ENCODE results near the gene GPC6.

The GPC6 gene

GRCh38 chr13:94143624-94144350, 917.2 kb downstream of the GPC6 start:
- DNase-seq = no peak

- no peak for DNase-seq
These were observed 919.4 kb downstream of the GPC6 start for GRCh38 chr13:94145966-94146365.

- DNase-seq = no peak
These were observed 927.0 kb downstream of the GPC6 start for GRCh38 chr13:94153586-94153985.

GRCh38 chr13:94154367-94154766, 927.8 kb downstream of the GPC6 start:
- DNase-seq = no peak

GRCh38 chr13:94157705-94158218, 931.2 kb downstream of the GPC6 start:
- DNase-seq = no peak

GRCh38 chr13:94160875-94161274, 934.3 kb downstream of the GPC6 start:
- no peak for DNase-seq

- no peak for DNase-seq
These were observed 935.7 kb downstream of the GPC6 start for GRCh38 chr13:94162289-94162688.

GRCh38 chr13:94163535-94163934, 936.9 kb downstream of the GPC6 start:
- DNase-seq = no peak

- no peak for DNase-seq
These were observed 942.3 kb downstream of the GPC6 start for GRCh38 chr13:94168783-94169453.

- DNase-seq = no peak
These were observed 943.0 kb downstream of the GPC6 start for GRCh38 chr13:94169454-94170144.

- no peak for DNase-seq
These were observed 943.6 kb downstream of the GPC6 start for GRCh38 chr13:94170145-94170571.

GRCh38 chr13:94172416-94172815, 945.8 kb downstream of the GPC6 start:
- DNase-seq = no peak

GRCh38 chr13:94173312-94173854, 946.8 kb downstream of the GPC6 start:
- no peak for DNase-seq

- no peak for DNase-seq
These were observed 947.4 kb downstream of the GPC6 start for GRCh38 chr13:94174009-94174408.

- DNase-seq = no peak
These were observed 948.5 kb downstream of the GPC6 start for GRCh38 chr13:94175076-94175475.

GRCh38 chr13:94176561-94176960, 950.0 kb downstream of the GPC6 start:
- no peak for DNase-seq

- no peak for DNase-seq
These were observed 950.4 kb downstream of the GPC6 start for GRCh38 chr13:94177041-94177440.

- DNase-seq = no peak
These were observed 952.1 kb downstream of the GPC6 start for GRCh38 chr13:94178625-94179244.

- no peak for DNase-seq
These were observed 955.0 kb downstream of the GPC6 start for GRCh38 chr13:94181461-94182107.

GRCh38 chr13:94182185-94182761, 955.7 kb downstream of the GPC6 start:
- no peak for DNase-seq

GRCh38 chr13:94186470-94186869, 959.9 kb downstream of the GPC6 start:
- DNase-seq = no peak
